Stimulated activated CD4-positive, alpha-beta T cell treated with anti-CD3 and anti-CD28 coated beads, Interleukin-2, amount 100 ng/mL, for 24 hours (primary cell): ENCODE measurements around the gene SGSH.
A peak's percentile ranks its signal among the peaks of the same experiment; 100 is the strongest.

Experiments used
- DNase-seq, 2 donors: peaks; one replicate each; pipeline ENCODE4 v3.0.0-alpha.2; 2020

Gene SGSH

GRCh38 chr17:80225230-80225629 is 5.1 kb upstream of the SGSH start:
- DNase-seq = no peak

- DNase-seq = no peak
Observed at GRCh38 chr17:80224683-80225082, 4.5 kb upstream of the SGSH start.

GRCh38 chr17:80223838-80224497 is 3.8 kb upstream of the SGSH start:
- DNase-seq = no peak

DNA sequence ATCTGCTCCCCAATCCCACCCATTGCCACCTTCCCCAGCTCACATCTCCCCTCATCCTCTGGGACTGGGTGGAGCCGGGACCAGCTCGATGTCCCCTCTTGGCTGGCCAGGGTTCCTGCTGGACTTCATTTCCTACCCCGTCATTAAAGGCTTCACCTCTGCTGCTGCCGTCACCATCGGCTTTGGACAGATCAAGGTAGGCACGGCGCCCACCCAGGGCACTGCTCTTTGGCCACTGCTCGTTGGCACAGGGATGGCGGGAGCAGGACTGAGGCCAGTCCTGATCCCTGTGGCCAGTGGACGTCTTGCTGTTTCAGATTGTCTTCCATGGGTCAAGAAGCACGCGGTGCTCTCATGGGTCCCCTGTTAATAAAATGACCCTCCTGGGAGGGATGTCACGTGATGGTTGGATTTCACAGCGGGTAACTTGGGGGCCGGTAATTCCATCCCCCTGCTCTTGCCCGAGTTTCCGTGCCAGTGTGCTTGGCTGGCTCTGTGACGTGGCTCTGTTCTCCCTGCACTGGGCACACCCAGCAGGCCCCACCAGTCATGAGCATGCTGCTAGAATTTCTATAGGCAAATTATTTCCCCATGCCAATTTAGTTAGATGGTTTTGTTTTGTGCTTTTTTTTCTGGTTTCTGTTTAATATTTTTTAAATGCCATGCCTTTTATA is 3.1 kb upstream of the SGSH start:
- DNase-seq = no peak

- no peak for DNase-seq
Observed at GRCh38 chr17:80222376-80223141, 2.4 kb upstream of the SGSH start.

GRCh38 chr17:80221351-80222105 is 1.4 kb upstream of the SGSH start:
- DNase-seq = no peak

- DNase-seq = peak in 1 of 2 donors; percentile 28
Observed at GRCh38 chr17:80220736-80221215, 643 bp upstream of the SGSH start.

GRCh38 chr17:80219763-80220053 is 425 bp downstream of the SGSH start:
- DNase-seq = no peak

DNA sequence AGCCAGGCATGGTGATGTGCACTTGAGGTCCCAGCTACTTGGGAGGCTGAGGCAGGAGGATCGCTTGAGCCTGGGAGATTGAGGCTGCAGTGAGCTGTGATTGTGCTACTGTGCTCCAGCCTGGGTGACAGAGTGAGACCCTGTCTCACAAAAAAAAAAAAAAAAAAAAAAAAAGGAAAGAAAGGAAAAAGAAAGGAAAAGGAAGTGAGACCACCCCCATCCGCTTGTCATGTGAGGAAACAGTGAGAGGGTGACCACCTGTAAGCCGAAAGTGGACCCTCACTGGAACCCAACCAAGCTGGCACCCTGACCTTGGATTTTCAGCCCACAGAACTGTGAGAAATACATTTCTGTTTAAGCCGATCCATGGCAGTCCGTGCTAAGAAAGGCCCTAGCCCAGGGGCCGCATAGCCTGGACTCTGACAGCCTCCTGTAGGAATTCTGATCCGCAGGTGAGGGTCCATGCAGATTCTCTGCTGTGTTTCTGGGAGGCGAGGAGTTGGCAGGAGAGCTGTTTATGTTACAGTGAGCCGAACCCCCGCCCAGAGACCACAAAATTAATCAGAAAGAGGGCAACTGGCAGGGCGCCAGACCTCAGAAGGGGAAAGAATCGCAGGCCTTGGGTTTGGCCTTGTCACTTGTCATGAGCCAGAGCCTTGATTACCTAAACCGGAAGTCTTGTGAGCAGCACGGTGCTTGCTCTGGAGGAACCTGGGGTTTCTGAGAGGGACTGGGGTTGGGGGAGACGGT is 945 bp downstream of the SGSH start:
- peak; percentile 94 to 95 for DNase-seq

DNA sequence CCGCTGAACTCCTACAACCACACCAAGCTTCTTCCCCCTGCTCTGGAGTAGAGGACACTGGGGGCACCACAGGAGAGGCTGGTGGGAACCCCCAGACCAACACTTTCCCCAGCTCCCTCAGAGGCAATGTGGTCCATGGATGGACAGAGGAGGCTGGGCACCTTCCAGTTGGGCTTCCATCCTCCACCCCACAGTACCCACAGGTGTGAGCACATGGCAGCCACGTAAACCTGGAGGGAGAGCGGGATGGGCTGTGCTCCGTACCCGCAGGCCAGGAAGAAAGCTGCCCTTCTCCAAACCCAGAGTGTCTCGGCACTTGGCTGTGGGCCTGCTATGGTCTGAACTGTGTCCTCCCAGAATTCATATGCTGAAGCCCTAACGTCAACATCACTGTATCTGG is 1.7 kb downstream of the SGSH start:
- DNase-seq = no peak

GRCh38 chr17:80217703-80218362 is 2.3 kb downstream of the SGSH start:
- DNase-seq = no peak

DNA sequence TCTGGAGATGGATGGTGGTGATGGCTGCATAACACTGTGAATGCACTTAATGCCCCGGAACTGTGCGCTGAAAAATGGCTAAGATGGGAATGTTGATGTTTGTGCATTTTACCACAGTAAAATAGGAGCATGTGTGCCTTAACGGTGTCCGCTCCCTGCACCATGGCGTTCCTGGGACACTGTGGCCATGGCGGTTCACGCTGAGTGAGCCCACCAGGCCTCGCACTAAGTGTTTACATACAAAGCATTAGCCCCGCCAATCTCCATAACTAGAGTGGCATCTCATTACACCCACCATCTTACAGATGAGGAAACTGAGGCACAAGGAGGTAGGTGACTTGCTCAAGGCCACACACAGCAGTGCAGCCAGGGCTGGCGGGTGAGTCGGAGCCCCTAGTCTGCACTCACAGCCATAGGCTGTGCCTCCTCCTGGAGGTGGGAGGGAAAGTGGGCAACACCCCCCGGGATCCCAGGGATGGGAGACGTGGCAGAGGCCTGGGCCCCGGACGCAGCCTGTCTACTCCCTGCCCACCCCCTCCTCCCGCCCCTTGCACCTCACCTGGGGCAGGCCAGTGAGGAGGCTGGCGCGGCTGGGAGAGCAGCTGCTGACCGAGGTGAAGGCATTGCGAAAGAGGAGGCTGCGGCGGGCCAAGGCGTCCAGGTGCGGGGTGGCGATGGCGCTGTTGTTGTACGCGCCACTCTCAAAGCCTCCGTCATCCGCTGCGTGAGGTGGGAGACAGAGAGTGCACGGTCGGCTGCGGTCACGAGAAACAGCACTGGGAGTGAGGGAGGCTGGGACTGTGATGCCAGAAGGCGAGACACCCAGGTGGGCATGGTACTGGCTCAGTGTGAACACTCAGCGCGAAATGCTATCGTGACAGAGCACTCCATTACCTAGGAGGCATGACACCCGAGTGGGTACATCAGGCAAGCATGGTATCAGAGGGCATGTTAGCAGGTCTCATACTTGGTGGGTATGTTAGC is 3.4 kb downstream of the SGSH start:
- no peak for DNase-seq

GRCh38 chr17:80214878-80215210 is 5.3 kb downstream of the SGSH start:
- no peak for DNase-seq

- no peak for DNase-seq
Observed at GRCh38 chr17:80214012-80214877, 5.9 kb downstream of the SGSH start.

- DNase-seq = no peak
Observed at GRCh38 chr17:80213643-80213975, 6.5 kb downstream of the SGSH start.

DNA sequence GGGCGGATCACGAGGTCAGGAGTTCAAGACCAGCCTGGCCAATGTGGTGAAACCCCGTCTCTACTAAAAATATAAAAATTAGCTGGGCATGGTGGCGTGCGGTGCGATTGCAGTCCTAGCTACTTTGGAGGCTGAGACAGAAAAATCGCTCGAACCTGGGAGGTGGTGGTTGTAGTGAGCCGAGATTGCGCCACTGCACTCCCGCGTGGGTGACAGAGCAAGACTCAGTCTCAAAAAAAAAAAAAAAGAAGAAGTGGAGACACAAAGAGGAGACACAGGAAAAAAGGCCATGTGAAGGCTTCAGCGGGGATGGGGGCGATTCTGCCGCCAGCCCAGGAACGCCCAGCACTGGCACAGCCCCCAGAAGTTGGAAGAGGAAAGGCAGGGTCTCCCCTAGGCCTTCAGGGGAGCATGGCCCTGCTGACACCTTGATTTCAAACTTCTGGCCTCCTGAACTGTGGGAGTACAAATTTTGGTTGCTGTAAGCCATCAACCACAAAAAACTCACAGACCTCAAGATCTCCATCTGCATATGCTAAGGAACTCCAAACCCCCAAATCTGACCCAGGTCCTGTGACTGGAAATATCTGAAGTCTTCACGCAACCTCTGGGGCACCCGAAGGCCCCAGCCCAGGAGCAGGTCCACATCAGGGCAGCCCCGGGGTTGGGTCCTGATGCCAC is 7.0 kb downstream of the SGSH start:
- no peak for DNase-seq

DNA sequence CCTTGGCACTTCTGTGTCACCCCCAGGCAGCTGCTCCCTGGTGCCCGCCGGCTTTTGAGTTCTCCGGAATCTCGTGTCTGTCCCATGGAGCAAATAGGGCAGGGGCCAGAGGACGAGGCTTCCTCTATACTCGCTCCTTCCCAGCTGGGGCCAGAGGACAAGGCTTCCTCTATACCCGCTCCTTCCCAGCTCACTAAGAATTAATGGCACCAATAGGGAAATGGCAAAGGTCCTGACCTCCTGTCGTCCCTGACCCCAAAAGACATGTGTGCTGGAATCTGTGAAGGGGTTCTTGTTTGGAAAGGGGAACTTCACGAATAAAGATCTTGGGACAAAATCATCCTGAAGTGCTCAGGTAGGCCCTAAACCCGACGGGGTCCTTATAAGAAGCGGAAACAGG is 7.6 kb downstream of the SGSH start:
- DNase-seq = no peak

DNA sequence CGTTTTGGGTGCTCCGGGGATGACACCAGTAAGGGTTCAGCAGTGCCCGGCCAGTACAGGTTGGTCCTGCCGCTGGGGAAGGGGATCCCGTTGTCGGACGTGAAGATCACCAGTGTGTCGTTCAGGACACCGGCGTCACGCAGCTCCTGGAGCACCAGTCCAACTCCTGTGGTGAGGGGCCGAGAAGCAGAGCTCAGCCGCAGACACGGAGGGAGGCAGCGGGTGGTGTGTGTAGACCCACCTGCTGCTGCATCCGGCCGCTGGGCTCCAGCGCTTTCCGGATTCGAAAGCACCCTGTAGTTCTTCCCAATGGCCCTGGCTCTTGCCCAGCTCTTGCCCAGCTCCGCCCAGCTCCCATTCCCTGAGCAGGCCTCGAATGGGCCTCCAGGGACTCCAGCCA is 8.0 kb downstream of the SGSH start:
- DNase-seq = no peak

GRCh38 chr17:80210348-80211108 is 9.6 kb downstream of the SGSH start:
- no peak for DNase-seq
